LNCAP (cell line): ENCODE measurements around the gene CLSTN2.

Experiments
- CTCF ChIP-seq: fragments of 450-650 bp; IDR thresholded peaks from 2 replicates; pipeline ENCODE4 v1.5.1; 2017; ENCODE audit warnings: mild to moderate bottlenecking

CLSTN2 gene

GRCh38 chr3:140251678-140252077 is 316.7 kb downstream of the CLSTN2 start:
- no peak for TF ChIP-seq CTCF

GRCh38 chr3:140252812-140253656 is 318.0 kb downstream of the CLSTN2 start:
- TF ChIP-seq CTCF, result no peak

GRCh38 chr3:140258222-140258724 is 323.3 kb downstream of the CLSTN2 start:
- TF ChIP-seq CTCF, result no peak

DNA sequence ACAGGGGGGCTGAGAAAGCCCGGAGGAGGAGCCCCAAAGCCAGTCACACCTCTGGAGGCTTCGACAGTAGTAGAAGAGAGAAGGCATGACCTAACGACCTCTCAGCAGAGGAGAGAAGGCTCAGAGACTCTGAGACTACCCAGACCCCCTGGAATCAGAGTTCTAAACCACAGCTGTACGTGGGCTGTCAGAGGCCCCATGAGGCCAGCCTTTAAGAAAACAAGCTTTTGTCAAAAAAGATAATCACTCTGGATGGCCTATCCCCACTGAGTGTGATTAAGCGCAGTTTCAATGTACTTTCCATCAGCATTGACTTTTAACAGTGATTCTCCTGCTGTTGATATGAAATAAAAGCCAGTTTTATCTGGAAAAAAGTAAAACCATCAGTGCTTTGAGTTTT is 330.3 kb downstream of the CLSTN2 start:
- TF ChIP-seq CTCF, result no peak

DNA sequence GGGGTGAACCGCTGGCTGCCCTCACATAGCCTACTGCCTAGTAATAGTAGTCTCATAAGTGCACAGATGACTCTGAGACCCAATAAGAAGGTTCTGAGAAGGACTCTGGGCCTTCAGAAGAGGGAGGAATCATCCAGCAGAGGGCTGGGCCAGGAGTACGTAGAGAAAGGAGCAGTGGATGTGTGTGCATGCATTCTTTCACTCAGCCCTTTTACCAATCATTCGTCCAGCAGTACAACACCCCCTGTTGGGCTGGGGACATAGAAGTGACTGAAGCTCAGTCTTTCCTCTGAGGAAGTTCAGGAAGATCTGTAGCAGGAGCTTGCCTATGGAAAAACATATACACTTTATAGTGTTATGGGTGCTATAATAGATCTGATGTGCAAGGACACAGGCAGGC is 333.1 kb downstream of the CLSTN2 start:
- no peak for TF ChIP-seq CTCF

DNA sequence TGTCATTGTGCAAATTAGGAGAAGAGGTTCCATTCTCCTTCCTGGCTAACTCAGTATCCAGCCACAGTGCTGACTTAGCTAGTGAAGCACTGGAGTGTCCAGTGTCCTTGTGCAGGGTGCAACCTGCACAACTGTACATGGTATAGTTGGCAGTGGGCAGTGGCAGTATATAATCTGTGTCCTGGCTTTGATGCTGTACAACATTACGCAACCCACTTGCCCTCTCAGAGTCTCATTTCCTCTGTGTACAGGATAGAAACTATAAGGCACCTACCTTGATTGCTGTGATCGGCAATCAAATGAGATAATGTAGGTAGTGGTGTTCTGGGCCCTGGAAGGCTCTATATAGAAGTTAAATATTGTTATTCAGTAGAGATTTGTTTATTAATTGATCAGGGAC is 333.6 kb downstream of the CLSTN2 start:
- no peak for TF ChIP-seq CTCF

GRCh38 chr3:140270329-140270728 is 335.3 kb downstream of the CLSTN2 start:
- no peak for TF ChIP-seq CTCF
